ENCODE results near the gene TTC38. TPM values are rescaled to one million over a fixed set of nuclear protein-coding genes. Genes with fewer than 3 reads are reported as not detected.

Gene TTC38
- total and polyA plus RNA-seq, 5 donors from 2014 or later: 5.1 to 10.9 (median 5.7) TPM

- Mint-ChIP-seq H3K9me3 (peaks cover 0 to 1% (median 0%) of the 10 kb centered on the region in 7 donors), H3K4me1 (peaks cover 8 to 31% (median 20%) of the 10 kb centered on the region in 4 donors), H3K27ac (no peak overlapping the region), H3K27me3 (no peaks in the 10 kb centered on the region), H3K36me3 (no peaks in the 10 kb centered on the region), H3K4me3 (peak overlapping the region in 3 of 4 donors; percentile 68 to 78 (median 77))
- H3K4me1 ChIP-seq (ENCODE audit: control insufficient read depth, insufficient read depth, low read length, poor library complexity, severe bottlenecking): peaks cover 18% of the 10 kb centered on the region
- no peaks in the 10 kb centered on the region for H3K9me3 ChIP-seq (ENCODE audit: control insufficient read depth in 2 of 2, low read length in 2 of 2)
- H3K36me3 ChIP-seq (ENCODE audit: control insufficient read depth, insufficient read depth, low read length): peaks cover 9% of the 10 kb centered on the region
- no peaks in the 10 kb centered on the region for H3K27me3 ChIP-seq (ENCODE audit: control insufficient read depth, insufficient read depth, low read length)
- no peak for DNase-seq
- H3K27ac ChIP-seq (ENCODE audit: insufficient read depth, low read length, poor library complexity, severe bottlenecking): no peak overlapping the region
- no peak for ATAC-seq (ENCODE audit: low read depth in 2 of 2)
- H3K4me3 ChIP-seq (ENCODE audit: low read depth, low read length): no peak overlapping the region
Observed at GRCh38 chr22:46247443-46247975, 20.3 kb upstream of the TTC38 start.

DNA sequence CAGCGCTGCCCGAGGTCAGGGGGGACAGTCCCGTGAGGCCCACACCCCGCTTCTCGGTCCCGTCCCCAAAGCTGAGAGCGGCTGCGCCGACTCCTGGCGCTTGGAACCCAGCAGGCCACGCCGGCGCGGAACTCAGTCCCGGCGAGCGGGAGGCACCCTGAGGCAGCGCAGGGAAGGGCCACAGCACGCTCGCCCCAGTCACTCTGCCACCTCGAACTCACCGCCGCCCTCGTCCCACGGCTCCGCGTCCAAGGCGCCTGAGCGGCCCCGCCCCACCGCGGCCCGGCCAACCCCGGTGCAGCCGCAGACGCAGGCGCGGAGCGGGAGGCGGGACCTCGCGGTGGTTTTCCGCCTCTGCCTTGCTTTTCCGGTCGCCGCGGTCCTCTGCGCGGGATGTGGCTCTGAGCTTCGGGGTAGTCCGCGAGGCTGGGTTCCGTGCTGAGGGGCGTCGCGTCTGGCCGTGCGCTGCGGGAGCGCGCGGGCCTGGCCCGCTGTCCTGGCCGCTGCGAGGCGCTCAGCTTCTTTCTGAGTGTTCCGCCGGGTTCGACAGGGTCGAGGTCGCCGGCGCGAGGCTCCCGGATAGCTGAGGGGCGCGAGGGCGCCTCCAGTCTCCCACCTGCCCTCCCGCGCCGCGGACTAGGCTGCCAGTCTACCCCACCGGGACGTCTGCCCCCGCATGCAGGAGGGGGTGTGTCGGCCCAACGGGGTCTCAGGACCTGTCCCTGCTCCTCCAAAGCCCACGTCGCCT lies 17.6 kb upstream of the TTC38 start, which contains the start of gene CDPF1:
TSS of gene CDPF1 (minus strand) at position 259 of the 748 bp plus-strand sequence. CDS start 2,009 bp downstream, outside the sequence.
- ATAC-seq (ENCODE audit: low read depth in 2 of 2): peak; percentile 91 to 93

GRCh38 chr22:46250783-46251125 lies 17.1 kb upstream of the TTC38 start:
- Histone ChIP-seq H3K9me3 (ENCODE audit: control insufficient read depth in 2 of 2, low read length in 2 of 2) (no peaks in the 10 kb centered on the region), H3K27ac (ENCODE audit: insufficient read depth, low read length, poor library complexity, severe bottlenecking) (peak overlapping the region; percentile 71), H3K36me3 (ENCODE audit: control insufficient read depth, insufficient read depth, low read length) (no peaks in the 10 kb centered on the region), H3K4me1 (ENCODE audit: control insufficient read depth, insufficient read depth, low read length, poor library complexity, severe bottlenecking) (peaks cover 18% of the 10 kb centered on the region), H3K27me3 (ENCODE audit: control insufficient read depth, insufficient read depth, low read length) (no peaks in the 10 kb centered on the region), H3K4me3 (ENCODE audit: low read depth, low read length) (peak overlapping the region; percentile 48)
- peak overlapping the region; percentile 66 to 87 (median 82) for H3K4me3 Mint-ChIP-seq
- H3K4me1 Mint-ChIP-seq: peaks cover 8 to 35% (median 23%) of the 10 kb centered on the region in 4 donors
- no peaks in the 10 kb centered on the region for H3K36me3 Mint-ChIP-seq
- H3K27ac Mint-ChIP-seq: peak overlapping the region in 2 of 3 donors; percentile 76 to 96
- H3K27me3 Mint-ChIP-seq: no peaks in the 10 kb centered on the region
- no peak for ATAC-seq (ENCODE audit: low read depth in 2 of 2)
- no peaks in the 10 kb centered on the region for H3K9me3 Mint-ChIP-seq
- no peak for DNase-seq

More for the DNA sequence above, 17.6 kb upstream of the TTC38 start, which contains the start of gene CDPF1:
- Mint-ChIP-seq H3K27ac (peak within 1 kb of the TSS; percentile 46 to 96 (median 76)), H3K27me3 (no peaks in the 10 kb centered on the region), H3K4me1 (peaks cover 8 to 35% (median 23%) of the 10 kb centered on the region in 4 donors), H3K4me3 (peak within 1 kb of the TSS; percentile 74 to 87 (median 82)), H3K36me3 (no peaks in the 10 kb centered on the region), H3K9me3 (no peaks in the 10 kb centered on the region)
- Histone ChIP-seq H3K27ac (ENCODE audit: insufficient read depth, low read length, poor library complexity, severe bottlenecking) (peak within 1 kb of the TSS; percentile 71), H3K36me3 (ENCODE audit: control insufficient read depth, insufficient read depth, low read length) (no peaks in the 10 kb centered on the region), H3K27me3 (ENCODE audit: control insufficient read depth, insufficient read depth, low read length) (no peaks in the 10 kb centered on the region), H3K4me1 (ENCODE audit: control insufficient read depth, insufficient read depth, low read length, poor library complexity, severe bottlenecking) (peaks cover 18% of the 10 kb centered on the region), H3K9me3 (ENCODE audit: control insufficient read depth in 2 of 2, low read length in 2 of 2) (no peaks in the 10 kb centered on the region), H3K4me3 (ENCODE audit: low read depth, low read length) (peak within 1 kb of the TSS; percentile 48)
- DNase-seq: peak; percentile 86 to 91 (median 87)

- H3K36me3 Mint-ChIP-seq: no peaks in the 10 kb centered on the region
- peaks cover 8 to 35% (median 23%) of the 10 kb centered on the region in 4 donors for H3K4me1 Mint-ChIP-seq
- H3K27ac Mint-ChIP-seq: peak overlapping the region in 2 of 3 donors; percentile 76 to 96
- no peaks in the 10 kb centered on the region for H3K9me3 Mint-ChIP-seq
- peak overlapping the region; percentile 66 to 87 (median 82) for H3K4me3 Mint-ChIP-seq
- peak overlapping the region; percentile 71 for H3K27ac ChIP-seq (ENCODE audit: insufficient read depth, low read length, poor library complexity, severe bottlenecking)
- no peaks in the 10 kb centered on the region for H3K27me3 ChIP-seq (ENCODE audit: control insufficient read depth, insufficient read depth, low read length)
- H3K4me3 ChIP-seq (ENCODE audit: low read depth, low read length): peak overlapping the region; percentile 48
- no peak for ATAC-seq (ENCODE audit: low read depth in 2 of 2)
- DNase-seq: no peak
- no peaks in the 10 kb centered on the region for H3K27me3 Mint-ChIP-seq
- peaks cover 18% of the 10 kb centered on the region for H3K4me1 ChIP-seq (ENCODE audit: control insufficient read depth, insufficient read depth, low read length, poor library complexity, severe bottlenecking)
- H3K36me3 ChIP-seq (ENCODE audit: control insufficient read depth, insufficient read depth, low read length): no peaks in the 10 kb centered on the region
- H3K9me3 ChIP-seq (ENCODE audit: control insufficient read depth in 2 of 2, low read length in 2 of 2): no peaks in the 10 kb centered on the region
Observed at GRCh38 chr22:46251266-46251665, 16.5 kb upstream of the TTC38 start.

GRCh38 chr22:46251816-46252380 lies 15.9 kb upstream of the TTC38 start:
- peak in 1 of 3 donors; percentile 65 for DNase-seq
- H3K27me3 Mint-ChIP-seq: no peaks in the 10 kb centered on the region
- H3K27ac Mint-ChIP-seq: peak overlapping the region in 2 of 3 donors; percentile 76 to 96
- no peaks in the 10 kb centered on the region for H3K36me3 Mint-ChIP-seq
- Histone ChIP-seq H3K9me3 (ENCODE audit: control insufficient read depth in 2 of 2, low read length in 2 of 2) (no peaks in the 10 kb centered on the region), H3K4me1 (ENCODE audit: control insufficient read depth, insufficient read depth, low read length, poor library complexity, severe bottlenecking) (peaks cover 18% of the 10 kb centered on the region), H3K4me3 (ENCODE audit: low read depth, low read length) (peak overlapping the region; percentile 48), H3K27ac (ENCODE audit: insufficient read depth, low read length, poor library complexity, severe bottlenecking) (peak overlapping the region; percentile 71), H3K27me3 (ENCODE audit: control insufficient read depth, insufficient read depth, low read length) (no peaks in the 10 kb centered on the region), H3K36me3 (ENCODE audit: control insufficient read depth, insufficient read depth, low read length) (no peaks in the 10 kb centered on the region)
- peak overlapping the region; percentile 66 to 87 (median 82) for H3K4me3 Mint-ChIP-seq
- no peak for ATAC-seq (ENCODE audit: low read depth in 2 of 2)
- peaks cover 8 to 35% (median 22%) of the 10 kb centered on the region in 4 donors for H3K4me1 Mint-ChIP-seq
- no peaks in the 10 kb centered on the region for H3K9me3 Mint-ChIP-seq

DNA sequence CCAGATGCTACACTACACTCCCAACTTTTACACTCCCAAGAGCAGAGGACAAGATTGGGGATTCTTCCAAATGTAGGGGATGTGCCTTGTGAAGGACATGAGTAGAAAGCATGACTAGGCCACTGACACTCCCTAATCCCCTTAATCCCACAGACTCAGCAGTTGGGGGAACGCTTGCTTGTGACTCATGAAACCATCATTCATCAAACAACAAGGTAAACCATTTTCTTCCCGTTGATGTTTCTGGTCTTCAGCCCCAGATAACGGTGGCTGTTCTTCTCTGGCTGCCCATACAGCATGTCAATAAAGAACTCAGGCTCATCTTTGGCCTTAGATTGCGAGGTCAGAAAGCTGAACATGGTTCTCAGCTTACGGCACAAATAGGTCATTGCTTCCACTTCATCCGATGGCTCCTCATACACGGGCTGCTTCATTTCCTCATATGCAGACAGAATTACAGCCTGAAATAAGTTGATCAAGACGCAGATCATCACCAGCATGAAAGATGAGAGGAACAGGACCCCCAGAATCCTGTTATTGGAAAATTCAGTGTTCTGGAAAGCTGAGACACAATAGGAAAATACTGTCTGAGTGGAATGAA lies 11.3 kb upstream of the TTC38 start:
- no peaks in the 10 kb centered on the region for H3K36me3 Mint-ChIP-seq
- H3K4me3 Mint-ChIP-seq: no peak overlapping the region
- DNase-seq: no peak
- H3K27ac Mint-ChIP-seq: no peak overlapping the region
- H3K4me1 ChIP-seq (ENCODE audit: control insufficient read depth, insufficient read depth, low read length, poor library complexity, severe bottlenecking): peaks cover 2% of the 10 kb centered on the region
- H3K4me1 Mint-ChIP-seq: peaks cover 3 to 21% (median 9%) of the 10 kb centered on the region in 4 donors
- ATAC-seq (ENCODE audit: low read depth in 2 of 2): no peak
- H3K4me3 ChIP-seq (ENCODE audit: low read depth, low read length): no peak overlapping the region
- peaks cover 25% of the 10 kb centered on the region for H3K27me3 ChIP-seq (ENCODE audit: control insufficient read depth, insufficient read depth, low read length)
- H3K27ac ChIP-seq (ENCODE audit: insufficient read depth, low read length, poor library complexity, severe bottlenecking): no peak overlapping the region
- peaks cover 29% of the 10 kb centered on the region for H3K27me3 Mint-ChIP-seq
- H3K36me3 ChIP-seq (ENCODE audit: control insufficient read depth, insufficient read depth, low read length): no peaks in the 10 kb centered on the region
- H3K9me3 Mint-ChIP-seq: peaks cover 0 to 4% (median 0%) of the 10 kb centered on the region in 7 donors
- H3K9me3 ChIP-seq (ENCODE audit: control insufficient read depth in 2 of 2, low read length in 2 of 2): no peaks in the 10 kb centered on the region

DNA sequence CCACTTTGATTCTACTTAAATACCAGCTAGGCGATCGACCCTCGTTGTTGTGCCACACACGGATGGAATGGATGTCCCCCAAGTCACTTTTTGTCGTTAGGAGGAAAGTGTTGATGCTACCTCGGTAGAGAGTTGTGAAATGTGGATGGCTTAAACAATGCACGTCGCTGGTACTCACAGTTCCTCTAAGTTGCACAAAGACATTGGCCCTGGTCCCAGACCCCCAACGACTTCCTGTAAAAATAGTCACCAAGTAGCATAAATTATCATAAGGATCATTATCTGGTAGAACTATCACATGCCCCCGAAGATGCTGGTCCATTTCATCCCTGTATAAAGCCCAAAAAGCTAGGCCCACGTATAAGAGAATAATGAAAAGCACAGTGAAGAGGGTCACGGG lies 8.4 kb upstream of the TTC38 start:
- DNase-seq (no peak), ATAC-seq (ENCODE audit: low read depth in 2 of 2) (no peak)
- Histone ChIP-seq H3K4me3 (ENCODE audit: low read depth, low read length) (no peak overlapping the region), H3K4me1 (ENCODE audit: control insufficient read depth, insufficient read depth, low read length, poor library complexity, severe bottlenecking) (no peaks in the 10 kb centered on the region), H3K9me3 (ENCODE audit: control insufficient read depth in 2 of 2, low read length in 2 of 2) (no peaks in the 10 kb centered on the region), H3K36me3 (ENCODE audit: control insufficient read depth, insufficient read depth, low read length) (no peaks in the 10 kb centered on the region), H3K27ac (ENCODE audit: insufficient read depth, low read length, poor library complexity, severe bottlenecking) (no peak overlapping the region), H3K27me3 (ENCODE audit: control insufficient read depth, insufficient read depth, low read length) (peaks cover 34% of the 10 kb centered on the region)
- H3K9me3 Mint-ChIP-seq: peaks cover 0 to 4% (median 0%) of the 10 kb centered on the region in 7 donors
- H3K36me3 Mint-ChIP-seq: no peaks in the 10 kb centered on the region
- H3K27me3 Mint-ChIP-seq: peaks cover 50% of the 10 kb centered on the region
- H3K4me3 Mint-ChIP-seq: peak overlapping the region in 1 of 4 donors; percentile 64
- H3K27ac Mint-ChIP-seq: no peak overlapping the region
- peaks cover 0 to 6% (median 3%) of the 10 kb centered on the region in 4 donors for H3K4me1 Mint-ChIP-seq
